LNCAP (cell line): Measurements from ENCODE around the gene FOXG1.

Experiments
- CTCF ChIP-seq: fragments of 450-650 bp; IDR thresholded peaks from 2 replicates; pipeline ENCODE4 v1.5.1; 2017; ENCODE audit warnings: mild to moderate bottlenecking

Gene FOXG1

DNA sequence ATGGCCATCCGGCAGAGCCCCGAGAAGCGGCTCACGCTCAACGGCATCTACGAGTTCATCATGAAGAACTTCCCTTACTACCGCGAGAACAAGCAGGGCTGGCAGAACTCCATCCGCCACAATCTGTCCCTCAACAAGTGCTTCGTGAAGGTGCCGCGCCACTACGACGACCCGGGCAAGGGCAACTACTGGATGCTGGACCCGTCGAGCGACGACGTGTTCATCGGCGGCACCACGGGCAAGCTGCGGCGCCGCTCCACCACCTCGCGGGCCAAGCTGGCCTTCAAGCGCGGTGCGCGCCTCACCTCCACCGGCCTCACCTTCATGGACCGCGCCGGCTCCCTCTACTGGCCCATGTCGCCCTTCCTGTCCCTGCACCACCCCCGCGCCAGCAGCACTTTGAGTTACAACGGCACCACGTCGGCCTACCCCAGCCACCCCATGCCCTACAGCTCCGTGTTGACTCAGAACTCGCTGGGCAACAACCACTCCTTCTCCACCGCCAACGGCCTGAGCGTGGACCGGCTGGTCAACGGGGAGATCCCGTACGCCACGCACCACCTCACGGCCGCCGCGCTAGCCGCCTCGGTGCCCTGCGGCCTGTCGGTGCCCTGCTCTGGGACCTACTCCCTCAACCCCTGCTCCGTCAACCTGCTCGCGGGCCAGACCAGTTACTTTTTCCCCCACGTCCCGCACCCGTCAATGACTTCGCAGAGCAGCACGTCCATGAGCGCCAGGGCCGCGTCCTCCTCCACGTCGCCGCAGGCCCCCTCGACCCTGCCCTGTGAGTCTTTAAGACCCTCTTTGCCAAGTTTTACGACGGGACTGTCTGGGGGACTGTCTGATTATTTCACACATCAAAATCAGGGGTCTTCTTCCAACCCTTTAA, 1.5 kb downstream of the FOXG1 start:
- no peak for TF ChIP-seq CTCF

DNA sequence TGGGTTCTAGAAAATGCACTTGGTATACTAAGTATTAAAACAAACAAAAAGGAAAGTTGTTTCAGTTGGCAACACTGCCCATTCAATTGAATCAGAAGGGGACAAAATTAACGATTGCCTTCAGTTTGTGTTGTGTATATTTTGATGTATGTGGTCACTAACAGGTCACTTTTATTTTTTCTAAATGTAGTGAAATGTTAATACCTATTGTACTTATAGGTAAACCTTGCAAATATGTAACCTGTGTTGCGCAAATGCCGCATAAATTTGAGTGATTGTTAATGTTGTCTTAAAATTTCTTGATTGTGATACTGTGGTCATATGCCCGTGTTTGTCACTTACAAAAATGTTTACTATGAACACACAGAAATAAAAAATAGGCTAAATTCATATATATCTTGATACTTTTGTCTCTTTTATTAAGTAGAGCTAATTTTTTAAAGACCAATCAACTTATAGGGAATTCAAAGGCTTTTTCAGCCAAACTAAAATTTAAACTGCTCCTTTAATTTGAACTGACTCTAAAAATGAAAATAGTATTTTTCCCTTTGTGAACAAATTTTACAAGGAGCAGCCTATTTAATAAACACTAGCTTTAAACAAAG, 2.8 kb downstream of the FOXG1 start:
- TF ChIP-seq CTCF, result no peak

GRCh38 chr14:28770061-28770460, 3.5 kb downstream of the FOXG1 start:
- TF ChIP-seq CTCF, result no peak

GRCh38 chr14:28770630-28771029, 4.0 kb downstream of the FOXG1 start:
- TF ChIP-seq CTCF, result no peak

- TF ChIP-seq CTCF, result no peak
Measured at GRCh38 chr14:28771168-28771567, 4.6 kb downstream of the FOXG1 start.

DNA sequence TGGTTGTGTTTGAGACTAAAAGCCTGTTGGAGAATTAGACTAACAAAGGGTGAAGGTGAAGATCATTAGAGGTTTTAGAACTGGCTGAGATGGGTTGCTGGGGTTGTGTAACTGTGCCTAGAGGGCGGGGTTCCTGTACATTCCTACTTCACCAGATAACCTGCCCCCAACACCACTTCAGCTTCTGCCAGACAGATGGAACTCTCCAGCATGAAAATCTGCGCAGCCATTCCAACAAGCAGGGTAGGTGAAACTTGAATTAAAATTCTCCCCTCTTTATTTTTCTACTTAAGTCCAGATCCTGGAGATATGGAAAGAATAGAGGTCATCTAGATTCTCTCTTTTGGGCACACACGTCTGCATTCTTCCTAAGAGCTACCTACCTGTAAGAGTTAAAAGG, 6.0 kb downstream of the FOXG1 start:
- TF ChIP-seq CTCF, result no peak

DNA sequence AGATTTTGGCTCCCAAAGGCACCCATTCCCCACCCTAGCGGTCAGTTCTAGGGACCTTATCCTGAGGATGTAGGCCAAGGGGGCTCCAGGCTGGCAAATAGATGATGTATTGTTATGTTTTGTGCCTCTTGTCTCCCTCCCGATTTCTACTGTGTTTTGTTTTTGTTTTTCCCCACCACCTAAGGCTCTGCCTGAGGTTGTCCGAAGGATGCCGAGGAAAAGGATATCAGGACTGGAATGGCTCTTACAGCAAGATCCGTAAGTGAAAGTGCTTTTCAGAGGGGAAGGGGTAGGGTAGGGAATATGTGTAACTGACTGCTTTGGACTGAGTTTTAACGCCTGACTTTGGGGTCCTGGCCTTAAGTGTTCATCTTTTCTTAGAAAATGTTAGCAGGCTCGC, 6.6 kb downstream of the FOXG1 start:
- TF ChIP-seq CTCF, result no peak
